ENCODE measurements around the gene ABCC8.

ABCC8 gene

GRCh38 chr11:17396598-17397310, 79.9 kb downstream of the ABCC8 start:
- TF ChIP-seq, protein P1, sequence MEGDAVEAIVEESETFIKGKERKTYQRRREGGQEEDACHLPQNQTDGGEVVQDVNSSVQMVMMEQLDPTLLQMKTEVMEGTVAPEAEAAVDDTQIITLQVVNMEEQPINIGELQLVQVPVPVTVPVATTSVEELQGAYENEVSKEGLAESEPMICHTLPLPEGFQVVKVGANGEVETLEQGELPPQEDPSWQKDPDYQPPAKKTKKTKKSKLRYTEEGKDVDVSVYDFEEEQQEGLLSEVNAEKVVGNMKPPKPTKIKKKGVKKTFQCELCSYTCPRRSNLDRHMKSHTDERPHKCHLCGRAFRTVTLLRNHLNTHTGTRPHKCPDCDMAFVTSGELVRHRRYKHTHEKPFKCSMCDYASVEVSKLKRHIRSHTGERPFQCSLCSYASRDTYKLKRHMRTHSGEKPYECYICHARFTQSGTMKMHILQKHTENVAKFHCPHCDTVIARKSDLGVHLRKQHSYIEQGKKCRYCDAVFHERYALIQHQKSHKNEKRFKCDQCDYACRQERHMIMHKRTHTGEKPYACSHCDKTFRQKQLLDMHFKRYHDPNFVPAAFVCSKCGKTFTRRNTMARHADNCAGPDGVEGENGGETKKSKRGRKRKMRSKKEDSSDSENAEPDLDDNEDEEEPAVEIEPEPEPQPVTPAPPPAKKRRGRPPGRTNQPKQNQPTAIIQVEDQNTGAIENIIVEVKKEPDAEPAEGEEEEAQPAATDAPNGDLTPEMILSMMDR (conservative IDR thresholded peaks at IDR 0.05; ENCODE audit: low read length), result no peak
- no peak overlapping the region for H3K4me3 ChIP-seq (ENCODE audit: low read length)
- DNase-seq (ENCODE audit: low read depth), result no peak

DNA sequence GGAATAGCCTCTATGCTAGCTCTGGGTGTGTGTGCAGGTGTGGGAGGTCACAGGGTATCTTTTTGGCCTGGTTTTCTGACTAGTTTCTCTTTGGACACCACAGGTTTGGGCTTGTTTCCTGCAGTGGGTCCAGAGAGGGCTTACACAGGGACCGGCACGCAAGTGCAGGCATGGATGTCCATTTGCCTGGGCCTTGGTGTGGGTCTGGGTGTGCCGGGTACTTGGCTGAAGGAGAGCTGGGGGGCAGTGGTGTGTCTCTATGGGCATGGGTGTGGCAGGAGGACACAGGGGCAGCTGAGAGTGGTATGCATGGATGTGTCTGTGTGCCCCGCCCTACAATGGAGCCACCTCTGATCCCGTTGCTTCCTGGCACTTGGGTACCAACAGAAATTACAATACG, 80.7 kb downstream of the ABCC8 start:
- H3K4me3 ChIP-seq (ENCODE audit: low read length), result no peak overlapping the region
- TF ChIP-seq, protein P1 (conservative IDR thresholded peaks at IDR 0.05; ENCODE audit: low read length), result no peak

DNA sequence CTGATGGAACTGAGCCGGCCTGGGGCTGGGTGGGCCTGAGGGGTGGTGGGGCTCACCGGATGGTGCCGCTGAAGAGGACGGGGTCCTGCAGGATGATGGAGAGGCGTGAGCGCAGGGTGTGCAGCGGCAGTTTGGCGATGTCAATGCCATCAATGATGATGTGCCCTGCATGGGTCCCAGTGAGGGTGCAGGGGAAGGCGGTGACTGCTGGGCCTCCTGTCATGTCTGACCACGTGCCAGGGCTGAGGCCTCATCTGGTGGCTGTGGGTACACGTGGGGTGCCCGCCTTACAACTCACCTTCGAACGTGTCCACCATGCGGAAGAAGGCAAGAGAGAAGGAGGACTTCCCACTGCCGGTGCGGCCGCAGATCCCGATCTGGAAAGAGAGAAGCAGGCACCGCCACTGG, 81.1 kb downstream of the ABCC8 start:
- TF ChIP-seq, protein P1 (conservative IDR thresholded peaks at IDR 0.05; ENCODE audit: low read length), result no peak
- H3K4me3 ChIP-seq (ENCODE audit: low read length), result no peak overlapping the region
- no peak for DNase-seq (ENCODE audit: low read depth)

More for the DNA sequence above, 80.7 kb downstream of the ABCC8 start:
- no peak for DNase-seq (ENCODE audit: low read depth)

DNA sequence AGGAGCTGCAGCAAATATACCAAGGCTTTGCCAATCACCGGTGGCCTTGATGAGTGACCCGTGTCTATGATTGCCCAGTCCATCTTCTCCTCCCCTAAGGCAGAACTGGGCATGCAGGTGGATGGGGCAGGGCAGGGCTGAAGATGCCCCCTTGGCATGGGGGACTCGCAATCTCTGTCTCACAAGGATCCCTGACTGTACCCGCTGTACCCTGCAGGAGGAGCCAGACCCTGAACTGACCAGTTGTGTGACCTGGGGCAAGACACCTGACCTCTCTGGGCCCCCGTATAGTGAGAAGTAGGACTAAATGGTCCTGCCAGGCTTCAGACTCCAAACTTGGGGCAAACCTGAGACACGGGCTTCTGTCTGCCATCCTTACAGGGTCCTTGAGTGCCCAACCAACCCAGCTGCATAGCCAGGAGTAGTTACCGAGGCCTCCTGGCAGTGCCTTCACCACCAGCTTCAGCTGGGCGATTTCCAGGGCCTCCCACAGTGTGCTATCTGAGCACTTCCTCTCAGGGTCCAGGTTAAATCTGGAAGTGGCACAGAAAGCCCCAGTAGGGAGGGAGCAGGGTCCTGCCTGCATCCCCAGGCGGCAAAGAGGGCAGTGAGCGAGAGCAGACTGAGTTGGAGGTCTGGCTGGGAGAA, 81.8 kb downstream of the ABCC8 start:
- TF ChIP-seq, protein P1 (conservative IDR thresholded peaks at IDR 0.05; ENCODE audit: low read length), result no peak
- H3K4me3 ChIP-seq (ENCODE audit: low read length), result no peak overlapping the region
- DNase-seq (ENCODE audit: low read depth), result no peak

DNA sequence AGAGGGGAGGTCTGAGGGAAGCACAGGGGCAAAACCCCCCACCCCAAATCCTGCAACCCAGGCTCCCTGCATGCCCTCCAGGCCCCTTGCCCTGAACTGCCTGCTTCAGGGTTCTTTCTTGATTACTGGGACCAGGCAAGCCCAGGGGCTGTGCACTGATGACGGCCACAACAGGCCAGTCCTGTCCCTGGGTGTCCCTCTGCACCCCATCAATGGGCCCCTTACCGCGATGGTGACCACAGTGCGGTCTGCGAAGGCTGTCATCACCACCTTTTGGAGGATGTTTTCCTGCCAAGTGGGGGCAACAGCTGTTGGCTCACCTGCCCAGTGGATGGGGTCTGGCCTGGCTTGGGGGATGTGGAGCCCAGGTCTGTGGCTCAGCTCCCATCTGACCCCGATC, 83.2 kb downstream of the ABCC8 start:
- no peak for DNase-seq (ENCODE audit: low read depth)
- TF ChIP-seq, protein P1 (conservative IDR thresholded peaks at IDR 0.05; ENCODE audit: low read length), result no peak
- no peak overlapping the region for H3K4me3 ChIP-seq (ENCODE audit: low read length)

DNA sequence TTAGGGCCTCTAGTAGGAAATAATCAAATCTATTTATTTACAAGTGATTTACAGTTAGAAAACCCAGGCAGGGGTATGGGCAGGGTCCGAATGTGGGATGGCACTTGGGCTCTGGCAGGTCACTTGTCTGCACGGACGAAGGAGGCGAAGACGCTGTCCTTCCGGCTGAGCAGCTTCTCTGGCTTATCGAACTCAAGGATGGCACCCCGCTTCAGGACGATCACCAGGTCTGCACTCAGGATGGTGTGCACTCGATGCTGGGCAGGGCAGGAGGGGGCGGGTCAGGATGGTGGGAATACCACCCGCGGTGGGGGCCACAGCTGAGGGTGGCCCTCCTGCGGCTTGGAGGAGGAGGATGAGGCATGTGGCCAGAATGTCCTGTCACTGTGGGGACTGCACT, 83.8 kb downstream of the ABCC8 start:
- no peak for DNase-seq (ENCODE audit: low read depth)
- TF ChIP-seq, protein P1 (conservative IDR thresholded peaks at IDR 0.05; ENCODE audit: low read length), result no peak
- no peak overlapping the region for H3K4me3 ChIP-seq (ENCODE audit: low read length)

Measured in AG10803 (cell line).